GM23248 (cell line): ENCODE measurements around the gene A2M.

Experiments used
- EZH2 ChIP-seq: fragments of 200-600 bp; sonication (generic); IDR thresholded peaks from 2 replicates; pipeline ENCODE4 v1.6.1; 2018; ENCODE audit warnings: antibody characterized with exemption, mild to moderate bottlenecking; ENCODE audit not compliant: insufficient read depth, poor library complexity, severe bottlenecking
- EZH2phosphoT487 ChIP-seq: fragments of 200-600 bp; sonication (generic); IDR thresholded peaks from 2 replicates; pipeline ENCODE4 v1.6.1; 2018; ENCODE audit warnings: antibody characterized with exemption, moderate library complexity, mild to moderate bottlenecking, low read depth; ENCODE audit not compliant: insufficient read depth

DNA sequence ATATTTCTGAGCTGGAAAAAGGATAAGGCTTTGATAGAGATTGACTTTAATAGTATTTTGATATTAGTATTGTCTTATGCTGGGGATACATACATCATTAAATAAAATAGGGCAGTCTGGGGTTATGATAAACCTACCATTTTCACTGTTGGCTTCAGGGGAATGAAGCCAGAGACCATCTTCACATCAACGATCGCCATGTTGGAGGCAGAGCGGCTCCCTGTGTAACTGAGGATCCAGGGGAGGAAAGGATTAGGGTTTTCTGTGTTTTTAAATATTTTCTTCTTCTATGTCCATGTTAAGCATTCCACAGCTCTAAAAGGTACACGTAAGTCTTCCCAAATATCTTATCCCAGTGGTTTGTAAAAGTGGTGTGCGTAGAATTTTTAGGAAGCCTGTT lies 45.4 kb downstream of the A2M start:
- TF ChIP-seq EZH2 (no peak), EZH2phosphoT487 (no peak)
